ENCODE results near the gene NFATC1.

DNA sequence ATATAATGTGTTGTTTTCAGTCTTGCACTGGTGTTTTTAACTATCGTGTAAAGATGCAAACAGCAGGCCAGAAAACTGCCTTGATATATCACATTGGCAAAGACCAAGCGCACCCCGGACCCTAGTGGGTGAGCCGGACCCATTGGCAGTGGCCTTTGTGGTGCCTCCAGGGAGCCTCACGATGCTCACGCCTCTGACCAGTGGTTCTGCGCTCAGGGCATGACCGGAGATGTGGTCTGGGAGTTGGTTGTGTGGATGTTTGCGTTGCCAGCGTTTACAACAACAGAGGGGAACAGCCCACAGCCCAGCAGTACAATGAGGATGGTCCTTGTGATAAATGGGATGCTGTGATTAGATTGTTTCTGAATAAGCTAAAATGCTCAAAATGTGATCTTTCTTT lies 32.6 kb downstream of the NFATC1 start:
- TF ChIP-seq CTCF (IDR thresholded peaks at IDR 0.05) = no peak
- TF ChIP-seq POLR2A (IDR thresholded peaks at IDR 0.05) = no peak
- no peak for TF ChIP-seq POLR2AphosphoS5 (IDR thresholded peaks at IDR 0.05; ENCODE audit: insufficient read depth in 1 of 2, low read depth in 1 of 2)

All from vagina (tissue), 2 donors.